GM23338 (cell line): ENCODE results near the gene KCNAB1. TPM values are rescaled to one million over a fixed set of nuclear protein-coding genes. Genes with fewer than 3 reads are reported as not detected.

ENCODE experiments used
- ATAC-seq: fragments of 200-7000 bp; cut with Tn5 transposase; 3 replicates; pipeline ENCODE4 v1.9.1; 2020
- DNase-seq: peaks from one replicate; pipeline ENCODE4 v3.0.0-alpha.2; 2015; ENCODE audit warnings: low spot score
- H2AFZ ChIP-seq: fragments of 200-600 bp; sonication (generic); 2 replicates; pipeline ENCODE4 v1.8.0; 2016; ENCODE audit warnings: antibody characterized with exemption, mild to moderate bottlenecking, moderate library complexity
- H3F3A ChIP-seq: fragments of 200-600 bp; sonication (generic); replicated peaks from 2 replicates; pipeline ENCODE4 v1.8.0; 2017; ENCODE audit warnings: antibody characterized with exemption, mixed run types, low read depth
- H3K27ac ChIP-seq: fragments of 200-600 bp; sonication (generic); 2 replicates; pipeline ENCODE4 v1.6.1; 2016; ENCODE audit warnings: low read depth
- H3K27me3 ChIP-seq: fragments of 200-600 bp; sonication (generic); 2 replicates; pipeline ENCODE4 v1.8.0; 2016; ENCODE audit warnings: mild to moderate bottlenecking, mixed run types, moderate library complexity; ENCODE audit not compliant: insufficient read depth
- H3K36me3 ChIP-seq: fragments of 200-600 bp; sonication (generic); 2 replicates; pipeline ENCODE4 v1.8.0; 2016; ENCODE audit warnings: mild to moderate bottlenecking; ENCODE audit not compliant: insufficient read depth
- H3K4me1 ChIP-seq: fragments of 200-600 bp; sonication (generic); 2 replicates; pipeline ENCODE4 v1.8.0; 2016; ENCODE audit warnings: mild to moderate bottlenecking, moderate library complexity; ENCODE audit not compliant: insufficient read depth
- H3K4me2 ChIP-seq: fragments of 200-600 bp; sonication (generic); 2 replicates; pipeline ENCODE4 v1.7.1; 2017; ENCODE audit warnings: mixed run types
- H3K4me3 ChIP-seq: fragments of 200-600 bp; sonication (generic); 2 replicates; pipeline ENCODE4 v1.6.1; 2016; ENCODE audit warnings: mixed run types
- H3K79me2 ChIP-seq: fragments of 200-600 bp; sonication (generic); replicated peaks from 2 replicates; pipeline ENCODE4 v1.8.0; 2017; ENCODE audit warnings: mild to moderate bottlenecking; ENCODE audit not compliant: insufficient read depth
- H3K9me2 ChIP-seq: fragments of 200-600 bp; sonication (generic); 2 replicates; pipeline ENCODE4 v1.8.0; 2017; ENCODE audit not compliant: insufficient read depth
- H4K20me1 ChIP-seq: fragments of 200-600 bp; sonication (generic); replicated peaks from 2 replicates; pipeline ENCODE4 v1.8.0; 2017; ENCODE audit warnings: mild to moderate bottlenecking; ENCODE audit not compliant: insufficient read depth
- H3K27ac Mint-ChIP-seq: 2 replicates; pipeline ENCODE4 v1.8.0; 2020; ENCODE audit warnings: inconsistent platforms, mild to moderate bottlenecking, moderate library complexity, mixed read lengths
- H3K27me3 Mint-ChIP-seq: 3 replicates; pipeline ENCODE4 v1.8.0; 2022; ENCODE audit warnings: low read depth, mild to moderate bottlenecking, moderate library complexity, mixed read lengths, inconsistent platforms; ENCODE audit not compliant: insufficient read depth, poor library complexity
- H3K36me3 Mint-ChIP-seq: 3 replicates; pipeline ENCODE4 v1.8.0; 2021; ENCODE audit warnings: low read depth, mild to moderate bottlenecking, inconsistent platforms, moderate library complexity, mixed read lengths
- H3K4me1 Mint-ChIP-seq: 3 replicates; pipeline ENCODE4 v1.8.0; 2020; ENCODE audit warnings: mild to moderate bottlenecking, inconsistent platforms, mixed read lengths
- H3K4me3 Mint-ChIP-seq: 3 replicates; pipeline ENCODE4 v1.8.0; 2021; ENCODE audit warnings: moderate library complexity, mild to moderate bottlenecking, inconsistent platforms, mixed read lengths
- H3K9me3 Mint-ChIP-seq: 3 replicates; pipeline ENCODE4 v1.8.0; 2020; ENCODE audit warnings: moderate library complexity, mild to moderate bottlenecking, inconsistent platforms, mixed read lengths
- CREB1 ChIP-seq: fragments of 250-450 bp; sonication (Bioruptor Pico); IDR thresholded peaks from 2 replicates; pipeline ENCODE4 v1.5.0; 2020; ENCODE audit warnings: low read depth, mild to moderate bottlenecking, moderate library complexity
- EZH2 ChIP-seq: fragments of 200-600 bp; sonication (generic); IDR thresholded peaks from one replicate; pipeline ENCODE4 v1.8.0; 2017; ENCODE audit warnings: antibody characterized with exemption, mild to moderate bottlenecking, low read depth; ENCODE audit not compliant: unreplicated experiment
- JUNB ChIP-seq: IDR thresholded peaks from one replicate; pipeline ENCODE4 v1.6.1; 2016; ENCODE audit warnings: antibody characterized with exemption; ENCODE audit not compliant: unreplicated experiment
- POLR2AphosphoS5 ChIP-seq: IDR thresholded peaks from 2 replicates; pipeline ENCODE4 v1.6.1; 2016; ENCODE audit warnings: antibody characterized with exemption, low read depth
- REST ChIP-seq: IDR thresholded peaks from one replicate; pipeline ENCODE4 v1.6.1; 2018; ENCODE audit warnings: antibody characterized with exemption; ENCODE audit not compliant: unreplicated experiment
- STAT1 ChIP-seq: IDR thresholded peaks from one replicate; pipeline ENCODE4 v1.6.1; 2016; ENCODE audit warnings: antibody characterized with exemption; ENCODE audit not compliant: unreplicated experiment
- ZNF114 ChIP-seq: fragments of 250-450 bp; sonication (Bioruptor Pico); IDR thresholded peaks from 2 replicates; pipeline ENCODE4 v1.5.0; 2020; ENCODE audit warnings: mild to moderate bottlenecking, moderate library complexity
- ZNF331 ChIP-seq: fragments of 250-450 bp; sonication (Bioruptor Pico); IDR thresholded peaks from 2 replicates; pipeline ENCODE4 v1.5.0; 2020; ENCODE audit warnings: low read depth, mild to moderate bottlenecking, moderate library complexity
- ZNF462 ChIP-seq: fragments of 250-450 bp; sonication (Bioruptor Pico); IDR thresholded peaks from 2 replicates; pipeline ENCODE4 v1.5.0; 2020; ENCODE audit warnings: mild to moderate bottlenecking, moderate library complexity
- polyA plus RNA-seq: library from polyadenylated mRNA; unstranded; fragments of >200 nt; fragmentation: Nextera tagmentation; extraction: Ambion mirVana; gene quantifications from 2 replicates; pipeline ENCODE4 v1.2.1, GENCODE V29; 2016
- total RNA-seq: library from RNA; depleted of rRNA; stranded (reverse); fragments of >200 nt; shearing (Covaris generic); gene quantifications from 2 replicates; pipeline ENCODE4 v1.2.3, GENCODE V29; 2014
- TF ChIP-seq, protein P1 (sequence below), 2 experiments: fragments of 200-600 bp in 1 of 2; sonication (generic) in 1 of 2; conservative IDR thresholded peaks; 2 replicates each; pipeline versions ENCODE4 v1.5.1 to v1.6.1; 2016 to 2017; ENCODE audit warnings: antibody characterized with exemption in 2 of 2, low read depth in 2 of 2, mild to moderate bottlenecking in 2 of 2, moderate library complexity in 1 of 2
- TF ChIP-seq, protein P2 (sequence below): IDR thresholded peaks from 2 replicates; pipeline ENCODE4 v1.6.1; 2016; ENCODE audit warnings: antibody characterized with exemption

KCNAB1 gene
- total and polyA plus RNA-seq, 2 experiments from 2014 or later: 0.69 to 2.6 TPM

- TF ChIP-seq EZH2 (no peak), ZNF331 (no peak), REST (no peak), POLR2AphosphoS5 (no peak), STAT1 (no peak), CREB1 (CRISPR knock-in tag) (no peak)
- TF ChIP-seq, protein P1, sequence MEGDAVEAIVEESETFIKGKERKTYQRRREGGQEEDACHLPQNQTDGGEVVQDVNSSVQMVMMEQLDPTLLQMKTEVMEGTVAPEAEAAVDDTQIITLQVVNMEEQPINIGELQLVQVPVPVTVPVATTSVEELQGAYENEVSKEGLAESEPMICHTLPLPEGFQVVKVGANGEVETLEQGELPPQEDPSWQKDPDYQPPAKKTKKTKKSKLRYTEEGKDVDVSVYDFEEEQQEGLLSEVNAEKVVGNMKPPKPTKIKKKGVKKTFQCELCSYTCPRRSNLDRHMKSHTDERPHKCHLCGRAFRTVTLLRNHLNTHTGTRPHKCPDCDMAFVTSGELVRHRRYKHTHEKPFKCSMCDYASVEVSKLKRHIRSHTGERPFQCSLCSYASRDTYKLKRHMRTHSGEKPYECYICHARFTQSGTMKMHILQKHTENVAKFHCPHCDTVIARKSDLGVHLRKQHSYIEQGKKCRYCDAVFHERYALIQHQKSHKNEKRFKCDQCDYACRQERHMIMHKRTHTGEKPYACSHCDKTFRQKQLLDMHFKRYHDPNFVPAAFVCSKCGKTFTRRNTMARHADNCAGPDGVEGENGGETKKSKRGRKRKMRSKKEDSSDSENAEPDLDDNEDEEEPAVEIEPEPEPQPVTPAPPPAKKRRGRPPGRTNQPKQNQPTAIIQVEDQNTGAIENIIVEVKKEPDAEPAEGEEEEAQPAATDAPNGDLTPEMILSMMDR (conservative IDR thresholded peaks at IDR 0.05; ENCODE audit: low read depth in 2 of 2): no peak
- TF ChIP-seq, protein P2, sequence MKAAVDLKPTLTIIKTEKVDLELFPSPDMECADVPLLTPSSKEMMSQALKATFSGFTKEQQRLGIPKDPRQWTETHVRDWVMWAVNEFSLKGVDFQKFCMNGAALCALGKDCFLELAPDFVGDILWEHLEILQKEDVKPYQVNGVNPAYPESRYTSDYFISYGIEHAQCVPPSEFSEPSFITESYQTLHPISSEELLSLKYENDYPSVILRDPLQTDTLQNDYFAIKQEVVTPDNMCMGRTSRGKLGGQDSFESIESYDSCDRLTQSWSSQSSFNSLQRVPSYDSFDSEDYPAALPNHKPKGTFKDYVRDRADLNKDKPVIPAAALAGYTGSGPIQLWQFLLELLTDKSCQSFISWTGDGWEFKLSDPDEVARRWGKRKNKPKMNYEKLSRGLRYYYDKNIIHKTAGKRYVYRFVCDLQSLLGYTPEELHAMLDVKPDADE: no peak
These were observed 304.4 kb downstream of the KCNAB1 start (continued) for GRCh38 chr3:156424758-156425157.

DNA sequence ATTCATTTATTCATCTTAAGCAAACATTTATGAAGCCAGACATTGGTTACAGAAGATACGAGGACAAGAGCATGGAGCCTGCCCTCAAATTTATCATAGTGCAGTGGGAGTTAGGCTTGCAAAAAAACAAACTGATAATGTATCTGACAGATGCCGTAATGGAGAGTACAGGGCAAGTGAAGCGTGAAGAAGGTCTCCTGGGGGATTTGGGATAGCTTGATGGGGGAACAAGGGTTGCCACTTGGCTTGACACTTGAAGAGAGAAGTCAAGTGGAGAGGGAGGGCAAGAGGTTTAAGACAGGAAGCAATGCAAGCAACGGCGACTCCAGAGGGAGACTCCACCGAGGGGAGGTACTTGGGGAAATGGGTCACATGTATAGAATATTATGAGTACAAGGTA is 305.3 kb downstream of the KCNAB1 start:
- Histone ChIP-seq H3K79me2 (no peaks in the 10 kb centered on the region), H4K20me1 (no peaks in the 10 kb centered on the region; the same call in 1 of the 2 replicates), H3K36me3 (no peaks in the 10 kb centered on the region), H3K27me3 (no peaks in the 10 kb centered on the region), H3F3A (no peaks in the 10 kb centered on the region), H3K4me1 (no peaks in the 10 kb centered on the region), H2AFZ (no peak overlapping the region), H3K9me2 (peaks cover 4% of the 10 kb centered on the region; the same call in 1 of the 2 replicates), H3K27ac (no peak overlapping the region), H3K4me2 (no peak overlapping the region), H3K4me3 (no peak overlapping the region)
- H3K27me3 Mint-ChIP-seq: no peaks in the 10 kb centered on the region
- H3K4me3 Mint-ChIP-seq: no peak overlapping the region
- no peaks in the 10 kb centered on the region for H3K9me3 Mint-ChIP-seq
- H3K36me3 Mint-ChIP-seq: no peaks in the 10 kb centered on the region
- no peaks in the 10 kb centered on the region for H3K4me1 Mint-ChIP-seq
- DNase-seq (no peak), ATAC-seq (no peak)
- no peak overlapping the region for H3K27ac Mint-ChIP-seq
- TF ChIP-seq ZNF462 (CRISPR knock-in tag): no peak
- no peak for TF ChIP-seq ZNF331
- TF ChIP-seq STAT1: no peak
- TF ChIP-seq ZNF114 (CRISPR knock-in tag): no peak
- TF ChIP-seq, protein P1 (conservative IDR thresholded peaks at IDR 0.05; ENCODE audit: low read depth in 2 of 2): no peak
- TF ChIP-seq JUNB: no peak
